Activated effector memory CD4-positive, alpha-beta T cell treated with anti-CD3 and anti-CD28 coated beads, Interleukin-2, amount 50 U/mL, for 16 hours (primary cell): ENCODE measurements around the gene GH2.

Source experiments
- DNase-seq: peaks from one replicate; pipeline ENCODE4 v3.0.0-alpha.2; 2020

Gene GH2

DNA sequence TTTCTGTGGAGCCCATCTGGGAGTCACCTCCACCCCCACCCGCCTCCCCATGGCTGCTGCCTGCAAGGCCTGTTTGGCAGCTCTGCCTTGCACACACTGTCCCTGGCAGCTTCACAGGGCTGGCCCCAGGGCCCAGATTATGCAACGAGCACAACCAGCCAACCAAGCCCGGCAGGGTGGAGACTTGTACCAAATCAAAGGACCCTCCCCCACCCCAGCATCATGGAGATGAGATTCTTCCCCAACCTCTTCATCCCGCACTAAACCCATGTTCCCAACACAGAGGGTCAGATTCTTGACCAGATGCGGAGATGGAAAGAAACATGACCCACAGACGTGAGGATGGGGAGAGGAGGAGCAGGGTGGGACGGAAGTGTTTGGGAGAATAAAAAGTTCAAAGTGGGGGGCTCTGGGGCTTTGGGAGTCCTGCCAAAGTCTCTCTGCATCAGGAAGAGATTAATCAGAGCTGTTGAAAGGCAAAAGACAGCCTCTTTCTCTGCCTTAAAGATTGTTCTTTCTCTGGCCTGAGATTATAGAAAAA lies 43.0 kb downstream of the GH2 start:
- peak; percentile 21 for DNase-seq

DNA sequence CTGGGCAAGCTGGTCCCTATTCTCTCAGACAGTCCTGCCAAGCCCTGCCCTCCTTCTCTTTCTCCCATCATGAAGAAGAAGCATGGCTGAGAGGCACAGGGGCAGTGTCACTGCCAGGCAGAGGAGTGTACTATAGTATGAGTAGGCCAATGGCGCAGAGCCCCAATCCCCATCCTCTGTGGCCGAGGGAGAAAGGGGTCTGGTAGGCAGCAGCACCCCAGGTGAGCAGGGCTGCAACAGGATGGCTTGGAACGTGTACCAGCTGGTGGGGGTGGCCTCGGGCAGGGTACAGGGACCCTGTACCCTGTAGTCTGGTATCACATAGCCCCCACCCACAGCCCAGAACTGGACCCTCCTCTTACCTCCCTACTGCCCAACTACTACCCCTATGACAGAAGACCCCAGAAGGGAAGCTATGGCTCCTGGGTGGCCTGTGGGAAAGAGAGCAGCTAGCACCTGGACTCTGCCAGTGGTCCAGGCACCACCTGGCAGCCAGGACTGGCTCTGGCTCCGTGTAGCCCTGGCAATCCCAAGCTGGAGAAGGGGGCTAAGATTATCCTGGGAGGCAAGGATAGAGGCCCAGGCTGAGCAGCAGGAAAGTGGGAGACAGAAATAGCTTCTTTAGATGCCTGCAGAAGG lies 43.7 kb downstream of the GH2 start:
- peak; percentile 57 for DNase-seq

DNA sequence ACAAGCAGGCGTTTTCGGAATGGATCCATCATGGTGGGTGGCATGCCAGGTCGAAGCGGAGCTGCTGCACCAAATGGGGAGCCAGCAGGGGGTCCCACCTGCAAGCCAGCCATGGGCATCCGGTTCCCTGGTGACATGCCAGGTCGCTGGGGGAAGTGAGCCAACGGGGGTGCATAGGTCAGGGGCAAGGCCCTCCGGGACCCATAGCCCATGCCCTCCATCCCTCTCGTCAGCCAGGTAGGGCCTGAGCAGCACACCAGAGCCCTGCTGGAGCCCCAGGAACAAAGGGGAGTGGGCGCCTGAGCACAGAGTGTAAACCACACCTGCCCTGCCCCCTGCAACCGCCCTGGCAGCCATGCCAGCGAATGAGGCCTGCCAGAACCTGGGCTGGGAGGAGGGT lies 44.3 kb downstream of the GH2 start:
- peak; percentile 56 for DNase-seq

DNA sequence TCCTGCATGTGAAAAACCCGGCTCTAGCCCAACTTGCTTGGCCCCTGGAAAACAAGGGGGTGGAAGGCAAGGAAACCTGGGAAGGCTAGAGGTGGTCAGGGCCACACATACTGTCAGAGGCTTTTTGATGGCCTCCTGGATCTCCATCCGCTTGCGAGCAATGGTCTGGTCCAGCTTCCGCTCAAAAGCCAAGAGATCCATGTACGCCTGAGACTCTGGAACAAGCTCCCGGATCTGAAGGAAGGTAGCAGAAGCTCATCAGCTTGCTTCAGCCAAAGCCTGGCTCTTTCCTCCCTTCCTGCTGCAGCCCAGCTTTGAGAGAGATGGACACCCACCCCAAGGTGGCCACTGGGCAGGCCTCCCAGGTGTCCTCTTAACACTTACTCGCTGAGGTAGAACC lies 44.9 kb downstream of the GH2 start:
- DNase-seq: peak; percentile 50

DNA sequence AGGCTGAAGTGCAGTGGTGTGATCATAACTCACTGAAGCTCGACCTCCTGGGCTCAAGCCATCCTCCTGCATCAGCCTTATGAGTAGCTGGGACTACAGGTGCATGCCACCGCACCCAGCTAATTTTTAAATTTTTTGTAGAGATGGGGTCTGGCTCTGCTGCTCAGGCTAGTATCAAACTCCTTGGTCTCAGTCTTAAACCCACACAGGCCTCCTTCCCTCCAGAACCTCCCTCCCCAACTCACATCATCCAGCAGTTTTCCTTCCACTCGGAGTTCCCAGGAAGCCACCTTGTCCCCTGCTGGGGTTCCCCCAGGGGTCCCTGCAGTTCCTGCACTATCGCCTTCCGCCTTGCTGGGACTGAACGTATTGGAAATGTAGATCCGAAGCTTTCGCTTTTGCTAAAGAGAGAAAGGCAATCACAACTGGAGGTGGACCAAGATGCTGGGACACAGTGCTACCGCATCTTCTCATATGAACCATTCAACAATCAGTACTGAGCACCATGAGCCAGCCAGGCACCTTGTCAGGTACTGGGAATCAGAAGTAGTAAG lies 46.5 kb downstream of the GH2 start:
- peak; percentile 59 for DNase-seq

DNA sequence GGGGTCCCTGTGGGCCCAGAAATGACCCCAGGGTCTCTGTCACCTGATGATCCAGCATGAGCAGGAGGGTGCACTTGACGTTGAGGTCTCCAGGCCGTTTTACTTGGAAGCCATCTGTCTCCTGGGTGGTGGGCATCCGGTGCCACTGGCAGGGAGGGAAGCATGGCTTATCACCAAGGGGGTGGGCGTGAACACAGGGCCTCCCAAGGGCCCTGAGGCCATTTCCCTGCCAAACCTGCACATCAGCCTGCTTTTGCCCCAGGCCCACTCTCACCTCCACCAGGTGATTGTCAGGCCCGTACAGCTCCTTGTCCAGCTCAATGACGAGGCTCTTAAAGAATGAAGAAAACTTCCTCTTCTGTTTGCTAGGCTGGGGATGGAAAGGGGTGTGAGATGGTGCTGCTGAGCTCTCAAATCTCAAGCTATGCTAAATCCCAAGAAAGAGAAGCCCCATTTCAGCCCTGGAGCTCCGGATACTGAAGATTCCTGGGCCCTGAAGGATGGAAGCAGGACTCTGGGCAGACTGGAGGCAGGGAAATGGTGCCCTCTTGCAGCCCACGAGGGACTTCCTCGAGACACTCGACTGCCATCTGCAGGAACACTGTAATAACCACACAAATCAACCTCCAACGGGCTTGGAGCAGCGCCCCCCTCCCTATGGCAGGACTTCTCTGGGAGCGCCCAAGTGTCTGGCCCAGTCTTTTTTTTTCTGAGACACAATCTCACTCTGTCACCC lies 47.1 kb downstream of the GH2 start:
- peak; percentile 76 for DNase-seq

DNA sequence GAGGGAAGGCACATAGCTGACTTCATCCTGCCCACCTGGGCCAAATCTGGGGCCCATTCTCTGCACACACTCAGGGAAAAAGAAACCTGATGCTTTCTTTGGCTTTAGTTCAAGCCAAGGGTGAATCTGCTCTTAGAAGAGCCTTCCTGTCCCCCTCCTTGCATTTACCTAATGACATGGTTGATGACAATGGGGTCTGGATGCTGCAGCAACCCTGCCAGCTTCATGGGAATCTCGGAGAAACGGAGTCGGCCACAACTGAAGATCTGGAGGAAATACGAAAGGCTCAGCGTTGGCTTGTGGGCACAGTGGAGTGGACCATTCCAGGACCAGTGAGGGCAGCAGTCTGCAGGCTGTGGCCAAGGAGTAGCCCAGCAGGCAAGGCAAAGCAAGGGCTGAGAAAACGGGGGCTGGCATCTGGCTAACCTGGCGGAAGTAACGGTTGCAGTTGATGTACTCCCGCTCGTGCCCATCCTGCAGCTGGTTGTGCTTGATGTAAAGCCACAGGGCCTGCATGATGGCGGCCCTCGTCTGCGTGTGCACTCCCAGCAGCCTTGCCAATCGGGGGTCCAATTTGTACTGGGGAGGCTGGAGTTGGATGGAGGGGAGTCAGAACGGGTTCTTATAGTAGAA lies 47.9 kb downstream of the GH2 start:
- no peak for DNase-seq

DNA sequence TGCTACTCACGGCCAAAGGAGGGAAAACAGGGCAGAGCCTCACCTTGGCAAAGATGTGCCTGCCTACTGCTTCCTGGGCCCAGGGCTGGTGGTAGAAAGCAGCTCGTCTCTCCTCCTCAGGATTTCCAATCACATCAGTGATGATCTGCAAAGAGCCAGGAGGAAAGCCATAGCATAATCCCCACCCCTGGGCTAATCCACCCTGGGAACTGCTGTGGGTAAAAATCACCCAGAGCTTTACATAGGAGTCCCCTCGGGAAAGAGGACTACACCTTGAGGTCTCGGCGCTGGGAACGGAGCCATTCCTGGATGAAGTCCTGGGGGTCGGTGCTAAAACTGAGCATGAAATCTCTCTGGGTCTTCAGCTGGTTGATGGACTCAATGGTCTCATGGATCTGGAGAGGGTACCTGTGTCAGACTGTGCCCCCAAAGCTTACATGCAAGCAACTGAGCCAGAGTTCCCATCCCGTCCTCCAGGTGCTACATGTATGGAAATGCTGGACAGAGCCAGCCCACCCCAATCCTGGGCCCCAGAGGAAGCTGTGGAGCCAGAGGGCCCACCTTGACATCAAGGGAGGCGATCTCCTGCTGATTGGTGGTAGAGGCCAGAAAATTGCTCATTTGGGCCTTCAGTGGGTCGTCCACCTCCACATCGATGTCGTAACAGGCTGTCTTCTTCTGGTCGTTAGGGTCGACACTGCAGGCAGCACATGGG lies 48.6 kb downstream of the GH2 start:
- no peak for DNase-seq

DNA sequence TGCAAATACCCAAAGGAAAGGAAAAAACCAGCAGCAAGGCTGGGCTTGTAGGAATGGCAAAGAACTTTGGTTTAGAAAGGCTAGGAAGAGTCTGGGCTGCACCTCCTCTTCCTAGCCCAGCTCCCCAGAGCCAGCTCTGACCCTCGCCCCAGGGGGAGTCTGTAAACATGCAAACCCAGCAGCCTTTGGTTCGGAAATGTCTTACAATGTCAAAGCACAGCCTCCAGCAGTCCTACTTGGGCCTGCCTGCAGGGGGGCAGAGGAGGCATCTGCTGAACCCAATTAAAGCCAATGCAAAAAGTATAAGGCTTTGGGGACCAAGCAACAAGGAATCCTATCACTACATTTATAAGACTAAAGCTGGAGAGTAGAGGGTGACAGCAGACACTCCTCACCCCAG lies 49.3 kb downstream of the GH2 start:
- DNase-seq: no peak

DNA sequence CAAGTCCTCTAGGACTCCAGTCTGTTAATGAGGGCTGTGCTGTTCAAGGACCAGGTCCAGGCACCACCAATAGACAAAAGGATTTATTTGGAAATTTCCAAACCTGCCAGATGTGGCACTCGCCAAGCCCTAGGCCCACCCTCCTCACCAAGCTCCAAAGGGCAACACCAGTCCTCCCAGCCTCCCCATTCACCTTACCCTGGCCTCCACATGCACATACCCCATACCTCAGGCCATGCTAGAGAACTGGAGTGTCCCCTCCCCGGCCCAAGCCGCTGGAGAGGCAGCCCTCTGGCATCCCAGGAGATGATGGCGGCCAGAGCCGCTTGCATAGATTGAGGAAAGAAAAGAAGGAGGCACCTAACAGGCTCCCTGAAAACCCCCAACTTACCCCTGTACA lies 49.7 kb downstream of the GH2 start:
- no peak for DNase-seq

DNA sequence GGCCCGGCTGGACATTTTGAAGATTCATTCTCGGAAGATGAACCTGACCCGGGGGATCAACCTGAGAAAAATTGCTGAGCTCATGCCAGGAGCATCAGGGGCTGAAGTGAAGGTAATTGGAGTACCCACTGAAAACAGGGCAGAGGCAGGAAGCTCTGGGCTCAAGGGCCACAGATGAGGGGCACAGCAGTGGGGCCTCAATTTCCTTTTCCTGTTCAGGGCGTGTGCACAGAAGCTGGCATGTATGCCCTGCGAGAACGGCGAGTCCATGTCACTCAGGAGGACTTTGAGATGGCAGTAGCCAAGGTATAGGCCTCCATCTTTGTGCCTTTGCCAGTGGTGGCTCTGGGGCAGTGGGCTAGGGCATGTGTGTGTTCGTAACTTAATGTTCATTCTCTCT lies 50.2 kb downstream of the GH2 start:
- no peak for DNase-seq

DNA sequence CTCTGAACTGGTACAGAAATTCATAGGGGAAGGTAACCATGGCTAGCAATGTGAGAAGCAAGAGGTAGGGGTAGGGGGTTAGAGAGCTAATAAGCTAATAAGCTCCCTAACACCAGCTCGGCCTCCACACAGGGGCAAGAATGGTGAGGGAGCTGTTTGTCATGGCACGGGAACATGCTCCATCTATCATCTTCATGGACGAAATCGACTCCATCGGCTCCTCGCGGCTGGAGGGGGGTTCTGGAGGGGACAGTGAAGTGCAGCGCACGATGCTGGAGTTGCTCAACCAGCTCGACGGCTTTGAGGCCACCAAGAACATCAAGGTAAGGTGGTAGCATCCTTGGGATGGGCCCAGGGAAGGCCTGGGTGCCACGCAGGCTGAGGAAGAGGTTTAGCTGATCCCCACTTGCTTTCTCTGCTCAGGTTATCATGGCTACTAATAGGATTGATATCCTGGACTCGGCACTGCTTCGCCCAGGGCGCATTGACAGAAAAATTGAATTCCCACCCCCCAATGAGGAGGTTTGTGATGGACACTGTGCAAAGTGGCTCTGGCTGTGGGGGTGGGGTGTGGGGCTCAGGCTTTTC lies 50.7 kb downstream of the GH2 start:
- DNase-seq: no peak

DNA sequence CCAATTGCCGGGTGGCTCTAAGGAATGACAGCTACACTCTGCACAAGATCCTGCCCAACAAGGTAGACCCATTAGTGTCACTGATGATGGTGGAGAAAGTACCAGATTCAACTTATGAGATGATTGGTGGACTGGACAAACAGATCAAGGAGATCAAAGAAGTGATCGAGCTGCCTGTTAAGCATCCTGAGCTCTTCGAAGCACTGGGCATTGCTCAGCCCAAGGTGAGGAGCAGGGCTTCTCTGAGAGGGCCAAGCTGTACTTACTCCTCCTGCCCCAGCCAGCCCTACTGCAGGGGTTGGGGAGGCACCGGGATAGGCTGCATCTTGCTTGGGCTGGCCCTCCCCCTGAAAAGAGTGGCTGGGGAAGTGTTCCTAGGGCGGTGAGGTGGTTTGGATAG lies 51.5 kb downstream of the GH2 start:
- DNase-seq: no peak
